Head of caudate nucleus (tissue), 42 donors: ENCODE measurements around the gene ADAM10.
A peak's percentile ranks its signal among the peaks of the same experiment; 100 is the strongest.

ENCODE experiments used
- DNase-seq, 42 donors: peaks; one replicate each; pipeline versions ENCODE4 v3.0.0 to v3.0.0-alpha.2; 2020 to 2021; ENCODE audit warnings: mixed read lengths in 7 of 42
- intact Hi-C: fragments of 100-400 bp; cut with DNase I; formaldehyde crosslinking; loops from one replicate; pipeline ENCODE4 v1.15.0; 2022

The ADAM10 gene

DNA sequence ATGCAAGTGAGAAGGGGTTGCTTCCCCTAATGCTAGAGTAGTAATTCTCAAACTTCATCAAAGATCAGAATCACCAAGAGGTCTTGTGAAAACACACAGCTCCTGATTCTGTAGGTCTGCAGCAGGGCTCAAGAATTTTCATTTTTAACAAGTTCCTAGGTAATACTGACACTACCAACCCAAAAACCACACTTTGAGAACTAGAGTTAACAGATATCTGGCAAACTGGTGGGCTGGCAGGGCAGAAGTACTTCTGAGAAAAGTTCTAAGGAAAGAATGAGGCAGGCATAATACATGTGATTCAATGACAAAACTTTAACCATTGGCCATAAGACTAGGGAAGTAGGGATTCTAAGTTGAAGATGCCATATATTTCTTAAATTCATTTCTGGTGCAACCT lies 12.8 kb upstream of the ADAM10 start:
- DNase-seq = no peak
- intact Hi-C loops = no loop called here

DNA sequence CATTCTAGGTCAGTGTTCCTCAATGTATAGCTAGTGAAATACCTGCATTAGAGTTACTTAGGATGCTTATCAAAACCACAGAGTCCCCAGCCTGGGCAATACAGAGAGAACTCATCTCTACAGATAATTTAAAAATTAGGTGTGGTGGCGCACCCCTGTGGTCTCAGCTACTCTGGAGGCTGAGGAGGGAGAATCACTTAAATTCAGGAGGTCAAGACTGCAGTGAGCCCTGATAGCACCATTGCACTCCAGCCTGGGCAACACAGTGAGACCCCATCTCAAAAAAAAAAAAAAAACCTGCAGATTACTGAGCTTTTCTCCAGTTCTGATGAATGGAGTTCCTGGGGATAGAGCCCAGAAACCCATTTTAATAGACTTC lies 11.5 kb upstream of the ADAM10 start:
- no peak for DNase-seq
- intact Hi-C loops = no loop called here

DNA sequence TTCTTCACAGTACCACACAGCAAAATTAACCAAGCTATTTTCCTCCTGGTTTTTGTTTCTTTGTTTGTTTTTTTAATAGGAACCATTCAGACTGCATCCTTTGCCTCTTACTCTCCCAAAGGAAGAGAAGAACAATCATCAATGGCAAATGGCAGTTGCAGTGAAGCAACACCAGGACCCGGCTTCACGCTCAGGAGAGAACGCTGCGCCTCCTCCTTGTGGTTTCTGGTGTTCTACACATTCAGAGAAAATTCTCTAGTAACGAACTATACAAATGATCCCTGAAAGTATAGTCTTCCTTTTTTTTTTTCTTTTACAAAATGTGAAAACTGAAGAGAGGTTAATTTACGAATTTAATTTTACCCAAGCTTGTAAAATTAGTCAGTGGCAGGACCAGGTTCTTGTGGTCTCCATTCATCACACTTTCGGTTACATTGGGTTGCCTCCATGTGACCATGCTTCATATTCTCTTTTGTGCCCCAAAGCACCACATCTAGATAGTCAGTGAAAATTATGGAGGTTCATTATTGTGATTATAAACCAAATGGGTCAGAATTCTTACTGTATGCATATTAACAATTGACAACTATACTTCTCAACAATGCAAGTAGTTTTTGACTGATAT lies 11.0 kb upstream of the ADAM10 start:
- intact Hi-C loops = no loop called here
- DNase-seq = no peak

DNA sequence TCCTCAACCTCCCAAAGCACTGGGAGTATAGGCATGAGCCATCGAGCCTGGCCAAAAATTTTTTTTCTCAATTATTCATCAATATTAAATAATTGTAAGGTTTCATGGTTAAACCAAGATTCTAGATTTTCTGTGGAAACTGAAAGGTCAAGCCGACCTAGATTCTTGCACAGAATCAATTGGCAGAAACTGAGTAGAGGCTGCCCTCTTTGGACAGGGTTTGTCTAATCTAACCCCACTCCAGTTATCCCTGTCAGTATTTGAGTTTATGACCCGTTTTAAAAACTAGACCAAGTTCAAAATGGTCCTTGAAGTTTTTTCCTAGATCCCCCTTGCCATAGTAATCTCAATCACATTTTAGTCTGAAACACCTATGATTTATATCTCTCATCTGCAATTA lies 8.6 kb upstream of the ADAM10 start:
- peak in 15 of 42 donors; percentile 23 to 77 (median 48) for DNase-seq
- intact Hi-C loops = loop anchor here (10.0 kb wide), 1 partner anchor 523 kb away; no protein-coding TSS in a partner anchor

DNA sequence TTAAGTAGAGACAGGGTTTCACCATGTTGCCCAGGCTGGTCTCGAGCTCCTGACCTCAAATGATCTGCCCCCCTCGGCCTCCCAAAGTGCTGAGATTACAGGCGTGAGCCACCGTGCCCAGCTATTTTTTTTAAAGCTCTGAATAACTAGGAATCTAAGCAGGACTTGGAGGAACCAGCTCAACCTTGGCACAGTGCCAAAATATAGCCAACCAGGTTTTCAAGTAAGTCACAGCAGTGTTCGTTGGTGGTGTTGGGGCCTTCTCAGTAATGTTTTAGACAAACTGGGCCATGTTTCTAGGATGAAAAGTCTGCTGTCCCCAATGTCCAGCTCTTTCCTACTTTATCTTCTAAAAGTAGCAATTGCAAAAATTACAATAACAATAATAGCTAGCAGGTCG lies 6.4 kb upstream of the ADAM10 start:
- intact Hi-C loops = loop anchor here (10.0 kb wide), 1 partner anchor 521 kb away; no protein-coding TSS in a partner anchor
- peak in 5 of 42 donors; percentile 15 to 66 (median 32) for DNase-seq

DNA sequence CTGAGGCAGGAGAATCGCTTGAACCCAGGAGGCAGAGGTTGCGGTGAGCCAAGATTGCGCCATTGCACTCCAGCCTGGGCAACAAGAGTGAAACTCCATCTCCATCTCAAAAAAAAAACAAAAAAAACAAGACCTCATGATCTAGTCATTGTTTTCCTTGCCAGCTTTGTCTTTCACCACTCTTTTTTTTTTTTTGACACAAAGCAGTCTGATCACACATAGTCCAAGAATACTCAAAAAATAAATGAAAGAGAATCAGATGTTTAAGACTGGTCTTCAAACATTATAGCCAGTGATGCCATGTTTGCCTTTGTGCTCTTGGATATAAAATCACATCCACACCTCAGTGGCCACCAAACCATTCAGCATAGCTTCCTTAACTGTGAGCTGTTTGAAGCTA lies 5.8 kb upstream of the ADAM10 start:
- DNase-seq = no peak
- intact Hi-C loops = loop anchor here (10.0 kb wide), 1 partner anchor 521 kb away; no protein-coding TSS in a partner anchor

DNA sequence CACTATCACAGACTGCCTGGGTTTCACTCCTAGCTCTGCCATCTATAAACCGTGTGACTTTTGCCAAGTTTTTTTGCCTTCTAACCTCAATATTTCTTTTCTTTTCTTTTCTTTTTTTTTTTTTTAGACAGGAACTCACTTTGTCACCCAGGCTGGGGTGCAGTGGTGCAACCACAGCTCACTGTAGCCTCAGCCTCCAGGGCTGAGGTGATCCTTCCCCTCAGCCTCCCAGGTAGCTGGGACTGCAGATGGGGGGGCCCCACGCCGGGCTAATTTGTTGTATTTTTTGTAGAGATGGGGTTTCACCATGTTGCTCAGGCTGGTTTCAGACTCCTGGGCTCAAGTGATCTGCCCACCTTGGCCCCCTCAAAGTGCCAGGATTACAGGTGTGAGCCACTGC lies 3.2 kb upstream of the ADAM10 start:
- no peak for DNase-seq
- intact Hi-C loops = loop anchor here (10.0 kb wide), 1 partner anchor 518 kb away; no protein-coding TSS in a partner anchor

DNA sequence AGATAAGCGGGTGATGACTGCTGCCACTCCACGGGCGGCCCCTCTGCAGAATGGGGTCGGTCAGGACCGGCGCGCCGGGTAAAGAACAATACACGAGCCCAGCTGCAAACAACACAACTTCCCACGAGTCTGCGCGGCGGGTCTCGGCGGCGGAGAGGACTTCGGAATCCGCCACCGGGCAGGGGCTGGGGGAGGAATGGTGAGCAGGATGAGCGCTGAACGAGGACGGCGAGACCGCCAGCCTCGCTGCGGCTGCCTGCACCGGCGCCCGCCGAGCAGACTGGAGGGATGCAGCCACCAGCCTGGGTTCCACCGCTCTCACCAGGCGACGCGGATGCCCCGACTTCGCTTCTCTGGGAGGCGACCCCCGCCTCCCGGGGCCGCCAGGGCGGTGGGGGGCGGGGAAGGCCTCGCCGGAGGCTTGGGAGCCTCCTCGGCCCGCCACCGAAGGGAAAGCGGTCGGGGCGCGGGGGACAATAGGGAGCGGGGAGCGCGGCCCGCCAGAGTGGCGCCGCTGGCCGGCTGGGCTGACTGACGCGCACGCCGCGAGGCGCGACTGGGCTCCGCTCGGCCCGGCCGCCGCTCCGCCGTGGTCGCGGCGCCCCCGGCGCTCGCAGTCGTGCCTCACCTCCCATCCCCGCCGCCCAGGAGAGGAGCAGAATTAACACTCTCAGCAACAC lies 515 bp downstream of the ADAM10 start:
- intact Hi-C loops = loop anchor here (1.0 kb wide), 2 partner anchors 22 to 82 kb away; partner anchors contain the start of gene MINDY2
- DNase-seq = peak in 41 of 42 donors; percentile 40 to 84 (median 63)

DNA sequence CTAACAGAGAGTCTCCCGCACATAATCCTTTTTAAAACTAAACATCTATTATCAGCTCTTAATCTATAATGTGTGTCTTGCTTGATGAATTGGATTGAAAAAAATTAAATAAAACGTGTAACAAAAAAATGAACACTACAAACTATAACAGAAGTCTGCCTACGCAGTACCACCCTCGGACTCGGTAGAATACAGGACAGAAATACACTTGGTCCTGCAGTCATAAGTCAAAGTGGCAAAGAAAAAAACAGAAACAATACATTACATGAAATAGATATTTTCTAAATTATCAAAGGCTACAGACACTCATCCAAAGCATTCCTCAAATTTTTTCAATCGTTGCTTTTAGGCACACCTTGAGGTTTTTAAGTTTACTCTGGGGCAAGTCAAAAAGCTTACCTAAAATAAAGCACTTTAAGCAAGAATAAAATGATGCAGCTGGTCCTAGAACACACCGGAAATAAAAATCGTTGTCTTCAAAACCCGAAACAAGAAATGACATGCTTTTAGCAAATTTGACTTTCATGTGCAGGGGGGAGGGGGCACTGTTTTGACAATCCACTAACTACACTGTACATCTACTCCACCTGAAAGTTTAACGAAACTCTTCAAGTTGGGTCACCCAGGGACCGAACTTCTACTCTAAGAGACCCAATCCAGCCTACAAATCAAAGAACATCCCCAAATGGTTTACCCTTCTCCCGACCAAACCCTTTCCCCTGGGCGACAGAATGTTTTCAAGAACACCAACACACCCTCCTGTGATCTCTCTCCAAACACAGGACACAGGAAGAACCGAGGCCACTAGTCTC lies 1.3 kb downstream of the ADAM10 start:
- intact Hi-C loops = no loop called here
- peak in 2 of 42 donors; percentile 8 to 14 for DNase-seq

DNA sequence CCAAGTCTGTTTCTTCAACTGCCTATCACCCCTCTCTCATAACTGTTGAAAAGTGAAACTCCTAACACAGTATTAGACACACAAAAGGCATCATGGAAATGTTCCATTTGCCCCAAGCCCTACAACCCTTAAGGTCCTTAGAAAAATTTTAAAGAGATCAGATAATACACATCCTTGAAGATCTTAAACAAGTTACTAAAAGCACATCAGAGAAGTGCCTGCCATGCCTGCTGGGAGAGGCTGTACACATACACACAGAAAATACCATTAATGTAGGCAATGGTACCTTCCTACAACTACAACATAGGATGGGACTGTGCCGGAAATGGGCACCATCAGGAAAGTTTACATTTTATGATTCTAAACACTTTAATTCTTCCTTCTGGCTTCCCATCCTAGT lies 3.3 kb downstream of the ADAM10 start:
- intact Hi-C loops = no loop called here
- DNase-seq = no peak

DNA sequence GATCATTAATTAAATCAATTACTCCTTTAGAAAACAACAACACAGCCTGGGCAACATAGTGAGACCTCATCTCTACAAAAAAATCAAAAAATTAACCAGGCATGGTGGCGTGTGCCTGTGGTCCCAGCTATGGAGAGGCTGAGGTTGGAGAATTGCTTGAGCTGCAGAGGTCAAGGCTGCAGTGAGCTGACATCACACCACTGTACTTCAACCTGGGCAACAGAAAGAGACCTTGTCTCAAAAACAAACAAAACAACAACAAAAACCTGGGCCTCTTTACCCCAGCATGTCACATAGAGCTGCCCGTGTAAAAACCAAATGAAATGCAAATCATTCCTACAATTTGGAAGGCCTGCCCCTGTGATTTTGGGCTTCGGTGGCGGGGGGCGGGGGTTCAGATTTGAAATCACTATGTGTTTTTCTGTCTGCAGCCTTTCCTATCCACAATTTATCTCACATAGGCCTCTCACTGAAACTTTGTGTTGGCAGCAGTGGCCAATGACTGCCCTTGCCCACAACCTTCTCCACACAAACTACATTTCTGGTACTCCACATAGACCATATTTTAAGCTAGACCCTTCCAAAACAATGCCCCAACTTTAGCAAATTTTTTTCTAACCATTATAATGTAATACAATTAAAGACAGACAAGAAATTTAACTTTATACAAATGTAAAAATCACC lies 6.5 kb downstream of the ADAM10 start:
- intact Hi-C loops = no loop called here
- no peak for DNase-seq

DNA sequence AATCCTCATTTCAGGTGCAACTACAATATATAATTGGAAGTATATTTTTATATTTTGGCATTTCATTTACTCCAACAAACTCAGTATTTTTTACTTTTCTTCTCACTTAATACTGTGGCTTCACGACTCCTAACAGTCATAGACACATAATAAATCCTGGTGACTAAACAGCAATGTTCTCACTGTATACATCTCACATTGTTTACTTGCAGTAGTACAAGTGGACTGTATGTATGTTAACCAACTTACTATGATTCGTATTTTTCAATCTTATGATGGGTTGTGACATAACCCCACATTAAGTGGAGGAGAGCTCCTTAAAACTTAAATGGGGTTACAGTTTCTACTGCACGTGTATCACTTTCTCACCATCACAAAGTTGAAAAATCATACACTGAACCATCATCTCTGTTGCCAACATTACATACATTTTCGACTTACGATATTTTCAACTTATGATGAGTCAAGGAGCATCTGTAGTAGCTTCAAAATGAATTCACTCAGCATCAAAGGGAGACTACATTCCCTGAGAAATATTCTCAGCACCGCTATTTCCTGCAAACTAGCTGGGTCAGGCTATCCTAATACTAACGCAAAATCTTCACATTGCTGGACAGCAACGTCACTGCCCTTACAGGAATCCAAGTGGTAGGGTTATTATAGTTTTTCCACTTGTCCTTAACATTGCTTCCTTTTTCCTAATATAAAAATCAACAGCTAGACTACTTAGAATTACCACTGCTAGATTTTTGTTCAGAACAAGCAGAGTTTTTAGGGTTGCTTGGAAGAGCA lies 7.3 kb downstream of the ADAM10 start:
- intact Hi-C loops = no loop called here
- DNase-seq = no peak

DNA sequence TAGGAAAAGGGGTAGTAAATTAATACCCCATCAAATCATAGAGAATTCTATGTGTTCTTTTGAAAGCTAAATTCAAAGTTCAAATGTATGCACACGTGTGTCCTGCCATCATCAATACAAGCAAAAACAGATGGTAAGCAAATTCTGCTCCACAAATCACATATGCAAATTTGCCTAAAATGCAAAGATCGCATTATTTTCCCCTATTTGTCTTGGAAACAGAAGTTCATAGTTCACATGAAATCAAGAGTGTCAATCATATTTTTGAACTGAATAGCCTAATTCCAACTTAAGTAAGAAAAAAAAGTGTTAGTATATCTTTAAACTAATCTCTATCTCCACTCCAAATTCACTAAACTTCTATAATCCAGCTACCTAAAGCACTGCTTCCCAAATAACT lies 8.5 kb downstream of the ADAM10 start:
- intact Hi-C loops = no loop called here
- DNase-seq = no peak

DNA sequence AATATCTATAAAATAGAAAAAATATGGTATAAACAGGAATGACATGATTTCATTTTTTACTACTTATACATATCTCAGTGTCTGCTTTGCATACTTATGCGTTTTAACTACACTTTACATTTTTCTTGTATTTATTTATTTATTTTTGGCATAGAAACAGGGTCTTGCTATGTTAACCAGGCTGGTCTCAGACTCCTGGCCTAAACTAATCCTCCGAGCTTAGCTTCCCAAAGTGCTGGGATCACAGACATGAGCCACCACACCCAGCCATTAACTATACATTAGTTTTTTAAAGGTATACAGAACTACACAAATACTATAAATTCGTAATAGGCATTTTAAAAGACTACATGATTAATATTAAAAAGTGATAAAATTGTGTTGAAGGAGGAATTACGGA lies 9.1 kb downstream of the ADAM10 start:
- intact Hi-C loops = no loop called here

DNA sequence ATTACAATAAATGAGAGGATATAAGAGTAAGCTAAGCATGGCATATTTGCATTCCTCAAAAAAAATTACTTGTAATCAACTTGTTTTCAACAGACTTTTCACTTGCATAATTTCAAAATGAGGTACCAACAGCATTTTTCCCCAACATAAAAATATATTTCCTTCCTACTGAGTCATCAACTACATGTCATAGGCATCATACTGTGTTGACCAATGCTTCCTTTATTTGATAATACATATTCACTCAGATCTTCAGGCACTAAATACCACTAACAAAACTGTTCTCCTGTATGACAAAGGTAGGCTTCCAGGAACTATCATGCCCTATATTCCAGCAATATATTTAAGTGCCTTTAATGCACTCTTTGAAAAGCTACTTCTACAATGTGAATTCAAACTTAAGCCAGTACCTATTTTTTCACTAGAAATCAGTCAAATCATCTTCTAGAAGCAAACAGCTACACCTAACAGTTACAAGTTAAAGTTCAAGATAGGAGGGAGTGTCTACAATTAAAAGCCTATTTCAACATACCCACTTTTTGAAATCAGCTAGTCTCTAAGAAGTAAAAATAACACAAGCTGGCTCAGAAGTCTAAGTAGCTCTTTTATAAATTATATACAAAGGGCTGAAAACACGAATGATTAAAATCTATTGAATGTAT lies 11.3 kb downstream of the ADAM10 start:
- intact Hi-C loops = no loop called here
- no peak for DNase-seq

More for the DNA sequence above, 9.1 kb downstream of the ADAM10 start:
- no peak for DNase-seq

DNA sequence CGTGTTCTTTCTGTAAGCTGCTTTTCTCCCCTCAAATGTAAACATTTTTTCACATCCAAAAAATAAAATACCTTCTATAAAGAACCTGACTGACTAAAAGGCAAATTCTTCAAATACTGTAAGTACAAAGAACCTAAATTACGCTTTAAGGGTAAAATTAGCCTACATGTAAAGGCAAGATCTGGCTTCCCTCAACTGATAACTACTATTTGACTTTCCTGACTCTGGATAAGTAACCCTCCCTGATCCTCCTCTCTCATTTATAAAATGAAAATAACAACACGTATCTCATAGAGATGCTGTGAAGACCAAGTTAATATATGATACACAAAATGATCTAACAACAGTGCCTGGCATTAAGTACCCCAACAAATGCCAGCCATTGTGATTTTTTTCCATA lies 12.2 kb downstream of the ADAM10 start:
- no peak for DNase-seq
- intact Hi-C loops = no loop called here

DNA sequence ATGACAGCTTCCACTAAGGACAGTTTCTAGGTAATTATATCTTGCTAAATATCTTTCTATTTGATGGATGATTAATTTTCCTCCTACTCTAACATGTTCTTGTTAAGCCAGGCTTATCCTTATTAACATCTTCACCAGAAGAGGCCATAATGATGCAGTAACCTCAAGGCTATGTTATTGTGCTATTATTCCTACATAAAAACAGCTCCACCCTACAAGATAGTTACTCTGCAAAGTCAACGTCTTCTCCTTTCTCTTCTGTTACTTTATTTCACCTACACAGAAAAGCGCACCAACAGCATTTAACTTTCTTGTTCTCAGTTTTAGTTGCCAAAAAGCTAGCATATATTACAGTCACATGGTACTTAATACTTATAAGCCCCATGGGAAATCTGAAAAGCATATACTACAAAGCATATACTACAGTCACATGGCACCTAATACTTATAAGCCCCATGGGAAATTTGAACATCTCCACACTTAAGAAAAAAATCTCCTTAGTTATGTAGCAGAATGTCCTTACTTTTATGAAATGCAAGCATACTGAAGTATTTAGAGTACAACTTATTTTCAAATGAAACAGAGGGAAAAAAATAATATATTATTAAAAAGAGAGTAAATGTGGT lies 13.4 kb downstream of the ADAM10 start:
- DNase-seq = no peak
- intact Hi-C loops = no loop called here

DNA sequence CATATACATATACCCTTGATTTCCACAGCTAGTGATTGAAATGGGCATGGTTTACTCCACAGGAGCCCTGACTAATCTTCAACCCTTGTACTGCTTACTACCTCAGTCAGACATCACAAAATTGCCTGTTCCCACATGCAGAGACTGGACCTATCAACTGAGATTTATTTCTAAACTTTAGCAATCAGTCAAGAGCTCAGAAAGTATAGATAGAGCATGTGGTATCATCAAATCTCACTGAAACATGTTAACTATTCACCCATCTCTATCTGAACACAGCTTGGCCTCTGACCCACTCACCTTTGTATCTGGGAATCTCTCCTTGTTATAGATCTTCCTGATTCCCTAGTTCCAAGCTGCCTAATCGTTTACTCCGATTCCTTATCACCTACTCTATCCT lies 14.6 kb downstream of the ADAM10 start:
- no peak for DNase-seq
- intact Hi-C loops = no loop called here
